ENCODE data around the gene AURKA.

The AURKA gene

GRCh38 chr20:56430461-56430860, 38.4 kb upstream of the AURKA start:
- H3K4me1 ChIP-seq (ENCODE audit: low read length), result no peaks in the 10 kb centered on the region
- no peak for DNase-seq
- H4K20me1 ChIP-seq (ENCODE audit: insufficient read depth, low read length), result no peaks in the 10 kb centered on the region
- TF ChIP-seq EZH2phosphoT487 (IDR thresholded peaks at IDR 0.05; ENCODE audit: low read length), result no peak
- no peak for TF ChIP-seq CTCF (IDR thresholded peaks at IDR 0.05; ENCODE audit: low read length)
- H3K27me3 ChIP-seq (replicated peaks; ENCODE audit: insufficient read depth, low read length), result no peaks in the 10 kb centered on the region
- H3K79me2 ChIP-seq (ENCODE audit: low read length), result no peaks in the 10 kb centered on the region
- no peaks in the 10 kb centered on the region for H3K9me2 ChIP-seq (replicated peaks; ENCODE audit: insufficient read depth, low read length)
- H3K36me3 ChIP-seq (replicated peaks; ENCODE audit: insufficient read depth, low read length), result no peaks in the 10 kb centered on the region
- H3F3A ChIP-seq (ENCODE audit: insufficient read depth, low read length), result no peaks in the 10 kb centered on the region
- no peak overlapping the region for H3K4me3 ChIP-seq (ENCODE audit: low read length)
- H2AFZ ChIP-seq (ENCODE audit: low read length), result no peak overlapping the region
- H3K9me3 ChIP-seq (replicated peaks; ENCODE audit: insufficient read depth, low read length), result no peaks in the 10 kb centered on the region
- H3K27ac ChIP-seq (ENCODE audit: low read length), result no peak overlapping the region
- no peak overlapping the region for H3K9ac ChIP-seq (ENCODE audit: low read length)
- H3K4me2 ChIP-seq (ENCODE audit: low read depth, low read length), result no peak overlapping the region

GRCh38 chr20:56429941-56430340, 37.9 kb upstream of the AURKA start:
- H3K4me2 ChIP-seq (ENCODE audit: low read depth, low read length), result no peak overlapping the region
- no peak overlapping the region for H2AFZ ChIP-seq (ENCODE audit: low read length)
- no peaks in the 10 kb centered on the region for H3F3A ChIP-seq (ENCODE audit: insufficient read depth, low read length)
- H4K20me1 ChIP-seq (ENCODE audit: insufficient read depth, low read length), result no peaks in the 10 kb centered on the region
- H3K36me3 ChIP-seq (replicated peaks; ENCODE audit: insufficient read depth, low read length), result no peaks in the 10 kb centered on the region
- DNase-seq, result no peak
- TF ChIP-seq EZH2phosphoT487 (IDR thresholded peaks at IDR 0.05; ENCODE audit: low read length) (no peak), CTCF (IDR thresholded peaks at IDR 0.05; ENCODE audit: low read length) (no peak), EZH2 (optimal IDR thresholded peaks at IDR 0.05; ENCODE audit: low read depth, low read length) (no peak)
- no peaks in the 10 kb centered on the region for H3K27me3 ChIP-seq (replicated peaks; ENCODE audit: insufficient read depth, low read length)
- no peaks in the 10 kb centered on the region for H3K9me3 ChIP-seq (replicated peaks; ENCODE audit: insufficient read depth, low read length)
- H3K4me1 ChIP-seq (ENCODE audit: low read length), result no peaks in the 10 kb centered on the region
- no peak overlapping the region for H3K9ac ChIP-seq (ENCODE audit: low read length)
- H3K4me3 ChIP-seq (ENCODE audit: low read length), result no peak overlapping the region
- no peaks in the 10 kb centered on the region for H3K9me2 ChIP-seq (replicated peaks; ENCODE audit: insufficient read depth, low read length)
- H3K27ac ChIP-seq (ENCODE audit: low read length), result no peak overlapping the region
- no peaks in the 10 kb centered on the region for H3K79me2 ChIP-seq (ENCODE audit: low read length)

- TF ChIP-seq EZH2 (optimal IDR thresholded peaks at IDR 0.05; ENCODE audit: low read depth, low read length) (no peak), EZH2phosphoT487 (IDR thresholded peaks at IDR 0.05; ENCODE audit: low read length) (no peak), CTCF (IDR thresholded peaks at IDR 0.05; ENCODE audit: low read length) (no peak)
- no peaks in the 10 kb centered on the region for H3K9me2 ChIP-seq (replicated peaks; ENCODE audit: insufficient read depth, low read length)
- H3K27me3 ChIP-seq (replicated peaks; ENCODE audit: insufficient read depth, low read length), result no peaks in the 10 kb centered on the region
- H3K27ac ChIP-seq (ENCODE audit: low read length), result no peak overlapping the region
- no peak for DNase-seq
- no peaks in the 10 kb centered on the region for H4K20me1 ChIP-seq (ENCODE audit: insufficient read depth, low read length)
- H3K4me3 ChIP-seq (ENCODE audit: low read length), result no peak overlapping the region
- H3K9me3 ChIP-seq (replicated peaks; ENCODE audit: insufficient read depth, low read length), result no peaks in the 10 kb centered on the region
- H3F3A ChIP-seq (ENCODE audit: insufficient read depth, low read length), result no peaks in the 10 kb centered on the region
- no peaks in the 10 kb centered on the region for H3K36me3 ChIP-seq (replicated peaks; ENCODE audit: insufficient read depth, low read length)
- H3K4me2 ChIP-seq (ENCODE audit: low read depth, low read length), result no peak overlapping the region
- H3K9ac ChIP-seq (ENCODE audit: low read length), result no peak overlapping the region
- H3K4me1 ChIP-seq (ENCODE audit: low read length), result no peaks in the 10 kb centered on the region
- H3K79me2 ChIP-seq (ENCODE audit: low read length), result no peaks in the 10 kb centered on the region
- H2AFZ ChIP-seq (ENCODE audit: low read length), result no peak overlapping the region
These were observed 37.5 kb upstream of the AURKA start for GRCh38 chr20:56429502-56429901.

Measured in MM.1S (cell line).